OCI-LY7 (cell line): ENCODE measurements around the gene GAB1. TPM values are rescaled to one million over a fixed set of nuclear protein-coding genes. Genes with fewer than 3 reads are reported as not detected.

Experiments
- BruUV-seq: library from RNA; stranded (reverse); fragments of 400-500 nt; replicated peaks from 2 replicates; lab custom pipeline; 2021; lab: Mats Ljungman, UMichigan
- CTCF ChIA-PET: fragments of 300-600 bp; sonication (Branson Sonifier 250); formaldehyde crosslinking; loops from one replicate; lab custom pipeline; 2022; ENCODE audit warnings: antibody characterized with exemption; ENCODE audit not compliant: unreplicated experiment; lab: Charles Lee
- POLR2A ChIA-PET: fragments of 300-600 bp; sonication (Branson Sonifier 250); formaldehyde crosslinking; loops from one replicate; lab custom pipeline; 2022; ENCODE audit warnings: antibody characterized with exemption; lab: Charles Lee
- DNase-seq: peaks from one replicate; pipeline ENCODE4 v3.0.0-alpha.2; 2015; ENCODE audit warnings: low spot score
- H2AFZ ChIP-seq: fragments of 200-600 bp; sonication (generic), shearing (Covaris generic); 2 replicates; pipeline ENCODE4 v1.6.1; 2014; ENCODE audit warnings: mild to moderate bottlenecking, antibody characterized with exemption, low read length, moderate library complexity
- H3K27ac ChIP-seq: fragments of 200-600 bp; sonication (generic); 2 replicates; pipeline ENCODE4 v1.5.1; 2014; ENCODE audit warnings: mixed run types, low read depth, mild to moderate bottlenecking, moderate library complexity, low read length, inconsistent platforms; ENCODE audit not compliant: poor library complexity, severe bottlenecking
- H3K36me3 ChIP-seq: fragments of 200-600 bp; sonication (generic); 2 replicates; pipeline ENCODE4 v1.6.1; 2014; ENCODE audit warnings: mild to moderate bottlenecking, antibody characterized with exemption, low read length, moderate library complexity, mixed read lengths; ENCODE audit not compliant: insufficient read depth
- H3K4me1 ChIP-seq: fragments of 200-600 bp; sonication (generic); 2 replicates; pipeline ENCODE4 v1.5.1; 2014; ENCODE audit warnings: mild to moderate bottlenecking, low read length; ENCODE audit not compliant: insufficient read depth, poor library complexity, severe bottlenecking
- H3K4me2 ChIP-seq: fragments of 200-600 bp; sonication (generic); 2 replicates; pipeline ENCODE4 v1.6.1; 2014; ENCODE audit warnings: mild to moderate bottlenecking, low read length
- H3K4me3 ChIP-seq: fragments of 200-600 bp; sonication (generic); 2 replicates; pipeline ENCODE4 v1.5.1; 2014; ENCODE audit warnings: mild to moderate bottlenecking, low read depth, low read length; ENCODE audit not compliant: poor library complexity, severe bottlenecking
- H3K79me2 ChIP-seq: fragments of 200-600 bp; sonication (generic); 2 replicates; pipeline ENCODE4 v1.6.1; 2016; ENCODE audit warnings: low read depth, mild to moderate bottlenecking, low read length, moderate library complexity, mixed read lengths; ENCODE audit not compliant: insufficient read depth
- H3K9me2 ChIP-seq: fragments of 200-600 bp; sonication (generic); 2 replicates; pipeline ENCODE4 v1.6.1; 2016; ENCODE audit warnings: mild to moderate bottlenecking, low read length, mixed read lengths; ENCODE audit not compliant: insufficient read depth
- H3K9me3 ChIP-seq: fragments of 200-600 bp; sonication (generic); 2 replicates; pipeline ENCODE4 v1.6.1; 2014; ENCODE audit warnings: mild to moderate bottlenecking, mixed run types, low read length, mixed read lengths
- H4K20me1 ChIP-seq: fragments of 200-600 bp; sonication (generic); 2 replicates; pipeline ENCODE4 v1.6.1; 2014; ENCODE audit warnings: mild to moderate bottlenecking, antibody characterized with exemption, low read length, moderate library complexity, mixed read lengths; ENCODE audit not compliant: insufficient read depth
- CTCF ChIP-seq: fragments of 200-600 bp; sonication (generic); conservative IDR thresholded peaks from 2 replicates; pipeline ENCODE4 v1.5.1; 2014; ENCODE audit warnings: mild to moderate bottlenecking, antibody characterized with exemption, low read length, moderate library complexity, mixed read lengths
- EZH2phosphoT487 ChIP-seq: fragments of 200-600 bp; sonication (generic); IDR thresholded peaks from 2 replicates; pipeline ENCODE4 v1.6.1; 2018; ENCODE audit warnings: low read depth, borderline replicate concordance, mild to moderate bottlenecking, mixed run types, antibody characterized with exemption, low read length, moderate library complexity, mixed read lengths
- intact Hi-C: fragments of 100-400 bp; cut with micrococcal nuclease; formaldehyde crosslinking; loops from one replicate; pipeline ENCODE4 v1.10.0; 2022; ENCODE audit not compliant: unreplicated experiment
- total RNA-seq, 2 experiments: library from RNA; depleted of rRNA in 1 of 2; stranded (reverse); fragments of >200 nt in 1 of 2; shearing (Covaris generic) in 1 of 2; gene quantifications; 2 replicates each; pipeline ENCODE4 v1.2.3, GENCODE V29; 2014 to 2022

The GAB1 gene
- total RNA-seq, 2 experiments from 2014 or later = 42.6 to 99.3 TPM

GRCh38 chr4:143393195-143393594, 56.5 kb downstream of the GAB1 start:
- Histone ChIP-seq H4K20me1 (no peaks in the 10 kb centered on the region), H3K9me3 (no peaks in the 10 kb centered on the region), H3K4me1 (peaks cover 79% of the 10 kb centered on the region), H3K4me3 (peak overlapping the region; percentile 77), H3K36me3 (peaks cover 29% of the 10 kb centered on the region), H2AFZ (no peak overlapping the region), H3K27ac (peak overlapping the region; percentile 96), H3K79me2 (peaks cover 98% of the 10 kb centered on the region), H3K9me2 (no peaks in the 10 kb centered on the region), H3K4me2 (peak overlapping the region; percentile 82)
- BruUV-seq = no TSS peak
- no peak for DNase-seq
- TF ChIP-seq EZH2phosphoT487 = no peak
- no peak for TF ChIP-seq CTCF
- intact Hi-C loops = loop anchor here (1.0 to 5.0 kb wide), 2 partner anchors 11 to 56 kb away; partner anchors contain the start of gene GAB1
- POLR2A ChIA-PET = interaction anchor here (0.6 to 11.5 kb wide), 12 partner anchors 9 to 120 kb away, joined by 3 to 364 read pairs (median 10); partner anchors contain the start of gene SMARCA5
- CTCF ChIA-PET = interaction anchor here (1.0 to 2.0 kb wide), 3 partner anchors 8 to 10 kb away, joined by 3 to 7 read pairs (median 3); no protein-coding TSS in a partner anchor

DNA sequence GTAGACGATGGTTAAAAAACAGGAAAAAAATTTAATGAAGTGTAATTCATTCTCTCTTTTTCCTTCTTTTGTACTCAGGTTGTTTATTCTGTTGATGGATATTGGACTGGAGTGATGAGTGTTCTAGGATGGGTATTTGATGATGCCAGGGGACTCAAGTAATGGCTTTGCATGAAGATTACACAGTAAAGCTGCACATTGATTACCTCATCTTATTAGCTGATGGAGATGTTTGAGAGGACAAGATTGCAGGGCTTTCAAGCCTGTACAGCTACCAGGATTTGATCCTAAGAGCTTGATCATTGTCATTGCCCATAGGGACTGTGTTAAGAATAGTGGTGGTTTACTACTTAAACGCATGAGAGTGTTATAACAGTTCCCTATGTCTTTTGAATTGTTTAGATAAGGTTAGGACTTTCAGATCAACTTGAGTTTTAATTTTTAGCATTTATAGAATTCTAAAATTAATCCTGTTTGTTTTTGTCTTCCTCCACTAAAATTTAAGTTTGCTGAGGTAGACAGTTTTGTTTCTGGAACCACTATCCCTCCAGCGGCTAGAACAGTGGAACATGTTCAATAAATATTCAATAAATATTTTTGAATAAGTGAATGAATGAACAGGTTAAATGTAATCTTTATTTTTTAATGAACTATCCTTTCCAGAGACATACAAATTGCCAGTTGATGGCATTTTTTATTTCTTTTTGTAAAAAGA, 58.2 kb downstream of the GAB1 start:
- intact Hi-C loops = loop anchor here (5.0 kb wide), 2 partner anchors 58 to 117 kb away; partner anchors contain the start of genes GAB1 and SMARCA5
- peaks cover 79% of the 10 kb centered on the region for H3K4me1 ChIP-seq
- H3K79me2 ChIP-seq = peaks cover 98% of the 10 kb centered on the region
- DNase-seq = no peak
- peak overlapping the region; percentile 96 for H3K27ac ChIP-seq
- H3K4me3 ChIP-seq = peak overlapping the region; percentile 77
- TF ChIP-seq EZH2phosphoT487 (no peak), CTCF (no peak)
- H2AFZ ChIP-seq = no peak overlapping the region
- H3K9me2 ChIP-seq = no peaks in the 10 kb centered on the region
- no peaks in the 10 kb centered on the region for H3K9me3 ChIP-seq
- peaks cover 38% of the 10 kb centered on the region for H3K36me3 ChIP-seq
- no TSS peak for BruUV-seq
- CTCF ChIA-PET = interaction anchor here (0.6 to 1.5 kb wide), 2 partner anchors 18 to 58 kb away, joined by 3 read pairs; partner anchors contain the start of gene GAB1
- H4K20me1 ChIP-seq = no peaks in the 10 kb centered on the region
- POLR2A ChIA-PET = interaction anchor here (1.1 to 11.5 kb wide), 10 partner anchors 8 to 85 kb away, joined by 3 to 364 read pairs (median 10); partner anchors contain the start of gene GAB1
- peak overlapping the region; percentile 82 for H3K4me2 ChIP-seq
